Central memory CD4-positive, alpha-beta T cell (primary cell): ENCODE measurements around the gene CTDNEP1.
A peak's percentile ranks its signal among the peaks of the same experiment; 100 is the strongest.

Experiments
- DNase-seq: peaks from one replicate; pipeline ENCODE4 v3.0.0; 2022

Gene CTDNEP1

GRCh38 chr17:7279448-7279847 is 27.9 kb upstream of the CTDNEP1 start:
- DNase-seq: no peak

DNA sequence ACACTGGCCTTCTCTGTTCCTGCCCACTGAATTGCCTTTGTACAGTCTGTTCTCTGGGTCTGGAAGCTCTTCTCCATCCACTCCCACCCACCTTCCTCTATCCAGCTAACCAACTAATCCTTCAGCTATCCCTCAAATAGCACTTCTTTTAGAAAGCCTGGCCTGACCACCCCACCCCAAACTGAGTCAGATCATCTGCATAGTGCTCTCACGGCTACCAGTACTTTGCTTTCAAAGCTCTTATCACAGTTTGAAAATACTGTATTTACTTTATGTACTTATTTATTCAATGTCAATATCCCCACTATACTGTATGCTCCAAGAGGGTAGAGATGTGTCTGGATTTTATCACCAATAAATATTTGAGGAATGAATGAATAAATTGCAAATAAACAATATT is 15.2 kb upstream of the CTDNEP1 start:
- no peak for DNase-seq

- no peak for DNase-seq
These were observed 12.2 kb upstream of the CTDNEP1 start for GRCh38 chr17:7263801-7264078.

- DNase-seq: no peak
These were observed 11.6 kb upstream of the CTDNEP1 start for GRCh38 chr17:7262935-7263800.

DNA sequence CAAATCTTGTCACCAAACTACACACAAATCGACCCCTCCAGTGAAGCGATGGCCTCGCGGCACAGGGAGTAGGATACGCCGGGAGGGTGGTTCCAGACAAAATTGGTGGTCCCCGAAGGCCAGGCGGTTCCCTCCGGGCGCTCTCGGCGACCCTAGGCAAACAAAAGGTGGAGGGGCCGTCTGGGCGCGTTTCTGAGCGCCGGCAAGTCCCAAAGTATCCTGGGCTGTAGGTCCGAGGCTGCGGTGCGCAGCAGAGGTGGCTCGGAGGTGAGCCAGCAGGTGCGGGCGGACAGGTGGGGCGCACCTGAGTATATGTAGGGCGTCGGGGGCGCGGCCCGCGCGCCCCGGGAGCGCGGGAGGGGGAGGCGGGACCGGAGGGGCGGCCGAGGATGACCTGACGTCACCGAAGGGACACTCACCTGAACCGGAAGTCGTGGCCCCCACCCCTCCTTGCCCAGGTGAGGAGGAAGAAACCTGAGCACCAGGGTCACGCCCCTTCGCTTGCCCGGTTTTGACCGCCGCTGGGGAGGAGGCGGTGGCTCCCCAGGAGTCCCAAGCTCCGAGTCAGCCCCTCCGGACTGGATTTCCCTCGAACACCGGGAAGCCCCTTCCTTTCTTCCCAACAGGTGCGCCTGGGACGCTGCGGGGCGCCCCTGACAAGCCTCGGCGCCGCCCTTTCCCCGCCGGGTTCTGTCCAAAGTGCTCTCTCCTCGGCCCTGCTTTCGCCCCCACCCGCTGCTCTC is 10.8 kb upstream of the CTDNEP1 start, which contains the start of gene CLDN7:
Gene CLDN7, minus strand, starts transcription at position 287 of the 743 bp plus-strand sequence. CDS start 435 bp downstream, outside the sequence.
- DNase-seq: no peak

GRCh38 chr17:7261379-7262191 is 10.1 kb upstream of the CTDNEP1 start:
- peak; percentile 17 for DNase-seq

- DNase-seq: peak; percentile 23
These were observed 9.3 kb upstream of the CTDNEP1 start for GRCh38 chr17:7260651-7261378.

- DNase-seq: no peak
These were observed 8.6 kb upstream of the CTDNEP1 start for GRCh38 chr17:7260151-7260550.

DNA sequence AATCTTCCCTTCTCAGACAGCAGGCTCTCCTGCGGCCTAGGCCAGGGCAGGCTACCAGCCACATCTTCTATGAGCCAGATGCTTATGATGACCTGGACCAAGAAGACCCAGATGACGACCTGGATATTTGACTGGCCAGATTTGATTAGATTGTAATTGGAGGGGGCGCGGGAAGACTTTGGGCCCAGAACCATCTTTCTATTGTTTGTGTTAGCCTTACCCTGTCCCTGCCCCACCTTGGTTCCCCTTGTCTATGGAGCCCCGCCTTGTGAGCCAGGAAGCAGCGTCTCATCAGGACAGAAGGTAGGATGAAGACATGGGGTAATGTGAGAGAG is 8.0 kb upstream of the CTDNEP1 start:
- no peak for DNase-seq

DNA sequence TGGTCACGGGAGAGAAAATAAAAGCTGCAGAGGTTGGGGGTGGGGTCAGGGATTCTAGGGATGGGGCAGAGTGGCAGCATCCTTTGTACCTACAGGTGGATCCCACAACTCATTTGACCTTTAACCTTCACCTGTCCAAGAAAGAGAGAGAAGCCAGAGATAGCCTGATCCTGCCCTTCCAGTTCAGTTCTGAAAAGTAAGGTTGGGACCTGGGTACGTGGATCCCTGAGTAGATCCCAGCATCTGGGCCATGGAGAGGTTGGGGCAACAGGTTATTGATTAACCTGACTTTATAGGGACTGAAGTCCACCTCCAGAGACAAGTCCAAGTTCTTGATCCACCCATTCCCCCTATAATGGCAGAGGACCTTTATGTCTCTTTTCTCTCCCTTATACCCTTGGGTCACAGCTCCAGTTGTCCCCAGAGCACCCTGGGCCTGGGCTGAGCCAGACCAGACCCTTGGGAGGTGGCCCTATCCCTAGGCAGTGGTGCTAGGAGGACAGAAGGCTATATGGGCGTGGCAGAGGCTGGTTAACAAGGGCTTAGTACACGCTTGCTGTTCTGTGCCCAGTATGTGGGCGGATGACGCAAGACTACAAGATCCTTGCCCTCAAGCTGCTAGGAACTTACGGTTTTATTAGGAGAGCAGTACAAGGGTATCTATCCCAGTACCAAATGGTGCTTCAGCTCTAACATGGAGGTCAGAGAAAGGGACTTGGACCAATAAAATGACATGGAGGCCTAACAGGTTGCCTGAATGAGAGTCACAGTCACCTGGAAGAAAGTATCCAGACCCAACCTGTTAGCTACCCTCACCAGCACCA is 7.4 kb upstream of the CTDNEP1 start:
- no peak for DNase-seq

GRCh38 chr17:7256766-7257456 is 5.4 kb upstream of the CTDNEP1 start:
- DNase-seq: no peak

DNA sequence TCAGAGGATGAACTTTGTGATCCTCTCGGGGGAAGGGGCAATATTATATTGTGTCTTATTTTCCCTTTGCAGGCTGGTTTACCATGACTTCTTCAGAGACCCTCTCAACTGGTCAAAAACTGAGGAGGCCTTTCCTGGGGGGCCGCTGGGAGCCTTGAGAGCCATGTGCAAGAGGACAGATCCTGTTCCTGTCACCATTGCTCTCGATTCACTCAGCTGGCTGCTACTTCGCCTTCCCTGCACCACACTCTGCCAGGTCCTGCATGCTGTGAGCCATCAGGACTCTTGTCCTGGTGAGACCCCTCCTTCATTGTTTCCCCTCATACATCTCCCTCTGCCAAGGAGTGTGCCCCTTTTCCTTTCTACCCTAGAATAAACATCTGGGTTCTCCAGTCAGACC is 3.0 kb upstream of the CTDNEP1 start:
- no peak for DNase-seq

DNA sequence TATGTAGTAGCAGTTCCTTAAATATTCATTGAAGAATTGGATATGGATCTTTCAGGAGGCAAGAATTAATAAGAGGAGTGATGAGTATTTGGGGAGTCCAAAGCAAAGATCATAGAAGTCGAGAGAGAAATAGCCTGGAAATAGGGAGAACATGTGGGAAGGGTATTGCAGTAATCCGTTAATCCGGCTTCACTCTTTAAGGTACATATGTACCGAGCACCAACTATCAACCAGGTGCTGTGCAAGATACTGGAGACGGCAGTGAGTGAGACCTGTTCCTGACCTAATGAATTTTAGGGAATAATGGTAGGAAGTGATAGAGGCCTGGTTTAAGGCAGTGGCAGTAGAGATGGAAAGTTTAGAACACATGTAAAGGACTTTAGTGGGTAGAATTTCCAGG is 1.5 kb upstream of the CTDNEP1 start:
- no peak for DNase-seq

DNA sequence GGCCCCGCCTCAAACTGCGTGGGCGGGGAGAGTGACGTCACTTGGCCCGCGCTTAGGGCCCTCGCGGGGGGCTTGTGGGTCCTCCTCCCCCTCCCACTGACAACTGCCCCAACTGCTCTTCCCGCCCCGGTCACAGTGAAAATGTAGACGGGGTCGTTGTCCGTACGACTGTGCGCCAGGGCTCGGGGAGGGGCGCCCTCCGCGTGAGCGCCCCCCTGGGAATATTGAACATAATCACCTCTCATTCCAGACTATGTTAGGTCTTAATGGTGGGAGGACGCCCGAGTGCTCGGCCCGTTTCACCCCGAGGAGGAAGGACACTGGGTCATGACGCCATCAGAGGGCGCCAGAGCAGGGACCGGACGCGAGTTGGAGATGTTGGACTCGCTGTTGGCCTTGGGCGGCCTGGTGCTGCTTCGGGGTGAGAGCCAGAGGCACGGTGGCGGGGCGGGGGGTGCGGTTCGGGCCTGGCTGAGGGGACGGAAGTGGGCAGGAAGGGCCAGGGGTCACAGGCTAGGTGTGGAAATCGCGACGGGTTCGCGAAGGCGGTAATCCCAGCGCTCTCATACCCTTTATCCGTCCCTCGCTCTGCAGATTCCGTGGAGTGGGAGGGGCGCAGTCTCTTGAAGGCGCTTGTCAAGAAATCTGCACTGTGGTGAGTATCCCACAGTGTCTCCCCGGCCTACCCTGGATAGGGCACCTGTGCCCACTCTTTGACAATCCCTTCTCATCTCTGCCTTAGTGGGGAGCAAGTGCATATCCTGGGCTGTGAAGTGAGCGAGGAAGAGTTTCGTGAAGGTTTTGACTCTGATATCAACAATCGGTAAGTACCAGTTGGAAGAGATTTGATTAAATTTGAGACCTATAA is 876 bp upstream of the CTDNEP1 start, which contains the start of gene ELP5:
Gene ELP5, plus strand, starts transcription at position 40 of the 868 bp plus-strand sequence. Its CDS starts 336 bp downstream, at position 376.
- DNase-seq: peak; percentile 85

DNA sequence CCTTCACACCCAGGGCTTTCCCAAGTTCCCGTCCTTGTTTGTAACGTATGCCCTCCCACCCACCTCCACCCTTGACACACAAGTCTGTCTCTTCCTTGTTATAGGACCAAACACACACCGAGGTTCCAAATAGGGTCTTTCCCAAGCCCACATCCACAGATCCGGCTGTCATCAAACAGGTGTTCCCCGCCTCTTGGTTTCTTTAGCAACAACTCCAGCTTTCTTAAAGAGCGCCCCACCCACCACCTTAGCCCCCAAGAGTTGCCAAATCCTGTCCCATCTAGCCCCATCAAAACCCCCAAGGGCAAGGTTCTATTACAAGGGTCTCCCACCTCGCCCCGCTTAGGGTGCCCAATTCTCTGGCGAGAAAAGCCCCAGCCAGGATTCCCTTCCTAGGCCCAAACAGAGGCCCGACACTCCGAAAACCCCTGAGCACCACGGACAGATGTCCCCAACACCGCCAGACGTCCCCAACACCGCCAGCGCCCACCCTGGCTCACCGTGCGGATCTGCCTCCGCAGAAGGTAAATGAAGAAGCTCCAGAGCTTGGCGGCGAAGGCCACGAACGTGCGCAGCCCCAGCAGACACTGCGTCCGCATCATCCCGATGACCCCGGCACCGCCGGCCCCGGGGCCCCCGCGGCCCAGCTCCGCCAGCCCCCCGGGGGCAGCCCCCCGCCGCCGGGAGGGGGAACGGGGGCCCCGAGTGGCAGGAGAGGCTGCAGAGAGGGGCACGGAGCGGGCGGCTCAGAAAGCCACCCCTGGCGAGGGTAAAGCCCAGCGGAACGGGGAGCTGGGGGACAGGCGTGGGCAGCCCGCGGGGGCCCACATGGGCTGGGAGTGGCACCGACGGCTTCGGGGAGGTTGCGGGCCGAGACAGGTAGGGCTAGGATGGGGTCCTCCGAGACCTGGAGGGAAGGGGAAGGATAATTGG is 573 bp downstream of the CTDNEP1 start:
- peak; percentile 29 for DNase-seq

DNA sequence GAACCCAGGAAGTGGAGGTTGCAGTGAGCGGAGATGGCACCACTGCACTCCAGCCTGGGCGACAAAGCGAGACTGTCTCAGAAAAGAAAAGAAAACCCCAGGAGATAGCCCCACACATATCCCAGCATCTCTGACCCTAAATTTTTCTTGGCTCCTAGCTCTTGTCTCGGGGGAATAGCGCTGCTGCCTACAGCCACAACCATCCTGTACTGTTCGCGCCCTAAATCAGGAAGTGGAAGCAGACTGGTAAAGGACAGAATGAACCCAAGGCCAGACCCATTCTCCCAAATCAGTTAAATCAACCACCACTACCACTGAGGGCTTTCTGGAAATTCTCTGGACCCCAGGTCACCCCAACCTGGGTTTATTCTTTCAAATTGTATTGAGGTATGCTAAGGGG is 1.7 kb downstream of the CTDNEP1 start:
- no peak for DNase-seq

- no peak for DNase-seq
These were observed 2.3 kb downstream of the CTDNEP1 start for GRCh38 chr17:7249214-7249613.

DNA sequence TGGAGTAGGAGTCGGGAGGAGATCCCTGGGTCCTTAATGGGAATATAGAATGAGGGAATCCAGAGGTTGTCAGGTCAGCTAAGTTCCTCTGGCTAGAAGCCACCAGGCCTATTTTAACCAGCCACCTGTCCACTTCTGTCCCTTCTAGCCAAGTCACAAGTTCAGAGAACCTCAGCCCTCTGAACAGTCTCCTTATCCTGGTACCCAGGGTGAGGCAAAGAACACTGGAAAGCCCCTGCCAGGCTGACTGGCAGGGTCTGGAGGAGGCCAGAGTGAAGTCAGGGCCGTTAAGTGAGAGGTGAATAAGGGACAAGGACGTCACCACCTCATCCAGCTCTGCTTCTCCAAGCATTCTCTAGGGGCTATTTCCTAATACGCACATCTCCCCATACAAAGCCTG is 2.7 kb downstream of the CTDNEP1 start:
- DNase-seq: no peak

GRCh38 chr17:7246779-7247178 is 4.8 kb downstream of the CTDNEP1 start:
- no peak for DNase-seq
